Occipital lobe (tissue), 2 donors: ENCODE results near the gene ATP6V0E1. TPM values are rescaled to one million over a fixed set of nuclear protein-coding genes. Genes with fewer than 3 reads are reported as not detected.
"Not testable (repeated sequence)": the region's sequence is repeated elsewhere in the genome, so short reads cannot be mapped to it uniquely, and the experiment has no call there.

Experiments
- DNase-seq: peaks from one replicate; lab custom pipeline; 2025; lab: John Stamatoyannopoulos, UW
- total RNA-seq: library from RNA; depleted of rRNA; stranded (reverse); fragments of >200 nt; gene quantifications from one replicate; pipeline ENCODE4 v1.2.3, GENCODE V29; 2014

ATP6V0E1 gene
- total RNA-seq, 1 donor from 2014 or later: 43.5 TPM

GRCh38 chr5:173001229-173001841 lies 17.8 kb downstream of the ATP6V0E1 start:
- no peak for DNase-seq

- no peak for DNase-seq
Observed at GRCh38 chr5:173003360-173003759, 19.8 kb downstream of the ATP6V0E1 start.

DNA sequence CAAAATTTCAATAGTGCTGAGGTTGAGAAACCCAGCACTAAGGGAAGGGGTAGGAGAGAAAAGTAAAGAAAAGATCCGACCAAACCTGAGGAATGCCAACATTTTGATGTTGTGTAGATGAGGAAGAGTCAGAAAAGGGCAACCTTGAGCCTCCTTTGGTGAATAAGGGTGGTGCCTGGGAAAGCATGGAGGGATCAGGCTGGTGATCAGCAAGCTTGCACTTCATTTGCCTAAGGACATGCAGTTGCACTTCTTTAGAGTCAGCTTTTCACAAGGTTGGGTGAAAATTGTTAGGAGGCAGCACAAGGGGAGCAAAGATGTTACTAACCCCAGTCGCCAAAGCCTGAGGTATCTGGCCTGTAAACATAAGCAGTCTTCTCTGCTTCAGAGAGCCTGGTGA lies 20.4 kb downstream of the ATP6V0E1 start:
- DNase-seq: no peak

GRCh38 chr5:173004447-173004846 lies 20.9 kb downstream of the ATP6V0E1 start:
- DNase-seq: no peak

- DNase-seq: no peak
Observed at GRCh38 chr5:173010021-173010420, 26.4 kb downstream of the ATP6V0E1 start.

- DNase-seq: no peak
Observed at GRCh38 chr5:173010547-173011464, 27.2 kb downstream of the ATP6V0E1 start.

- DNase-seq: no peak
Observed at GRCh38 chr5:173011566-173011965, 28.0 kb downstream of the ATP6V0E1 start.

DNA sequence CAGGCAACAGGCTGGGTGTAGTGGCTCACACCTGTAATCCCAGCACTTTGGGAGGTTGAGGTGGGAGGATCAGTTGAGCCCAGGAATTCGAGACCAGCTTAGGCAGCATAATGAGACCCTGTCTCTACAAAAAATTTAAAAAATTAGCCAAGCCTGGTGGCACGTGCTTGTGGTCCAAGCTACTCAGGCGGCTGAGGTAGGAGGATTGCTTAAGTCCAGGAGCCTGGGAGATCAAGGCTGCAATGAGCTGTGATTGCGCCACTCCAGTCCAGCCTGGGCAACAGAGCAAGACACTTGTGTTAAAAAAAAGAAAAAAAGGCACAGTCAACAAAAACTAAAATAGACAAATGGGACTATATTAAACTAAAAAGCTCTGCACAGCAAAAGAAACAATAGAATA lies 29.3 kb downstream of the ATP6V0E1 start:
- no peak for DNase-seq

DNA sequence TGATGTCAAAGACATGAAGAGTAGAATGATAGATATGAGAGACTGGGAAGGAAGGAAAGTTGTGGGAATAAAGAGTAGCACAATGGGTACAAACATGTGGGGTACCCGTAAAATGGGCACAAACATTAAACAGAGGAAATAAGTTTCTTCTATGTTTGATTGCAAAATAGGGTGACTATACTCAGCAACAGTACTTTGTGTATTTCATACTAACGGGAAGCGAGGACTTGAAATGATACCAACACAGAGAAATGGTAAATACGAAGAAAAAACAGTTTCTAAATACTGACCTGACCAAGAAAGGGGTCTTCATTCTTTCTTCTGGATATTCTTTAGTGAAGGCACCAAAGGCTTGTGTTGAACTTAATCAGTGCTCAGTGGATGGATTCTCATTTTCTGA lies 31.1 kb downstream of the ATP6V0E1 start:
- no peak for DNase-seq

GRCh38 chr5:173015192-173015591 lies 31.6 kb downstream of the ATP6V0E1 start:
- DNase-seq: no peak

DNA sequence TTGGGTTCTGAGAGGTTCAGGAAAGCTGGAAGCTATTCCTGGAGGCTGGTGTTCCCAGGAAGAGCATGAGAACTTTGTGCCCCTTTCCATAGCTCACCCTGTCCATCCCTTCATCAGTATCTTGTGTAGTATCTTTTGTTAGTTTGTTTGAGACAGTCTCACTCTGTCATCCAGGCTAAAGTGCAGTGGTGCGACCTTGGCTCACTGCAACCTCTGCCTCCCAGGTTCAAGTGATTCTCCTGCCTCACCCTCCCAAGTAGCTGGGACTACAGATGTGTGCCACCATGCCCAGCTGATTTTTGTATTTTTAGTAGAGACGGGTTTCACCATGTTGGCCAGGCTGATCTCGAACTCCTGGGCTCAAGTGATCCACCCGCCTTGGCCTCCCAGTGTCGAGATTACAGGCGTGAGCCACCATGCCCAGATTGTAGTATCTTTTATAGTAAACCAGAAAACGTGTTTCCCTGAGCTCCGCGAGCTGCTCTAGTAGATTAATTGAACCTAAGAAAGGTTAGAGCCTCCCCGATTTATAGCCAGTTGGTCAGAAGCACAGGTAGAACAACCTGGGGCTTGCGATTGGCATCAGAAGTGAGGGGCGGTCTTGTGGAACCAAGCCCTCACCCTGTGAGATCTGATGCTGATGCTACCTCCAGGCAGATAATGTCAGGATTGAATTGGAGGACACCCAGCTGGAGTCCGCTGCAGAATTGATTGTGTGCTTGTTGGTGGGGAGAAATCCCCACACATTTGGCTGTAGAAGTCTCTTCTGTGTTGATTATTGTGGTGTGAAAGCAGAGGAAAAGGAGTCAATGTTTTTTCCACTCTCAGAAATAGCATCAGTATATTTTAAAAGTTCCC lies 32.3 kb downstream of the ATP6V0E1 start:
- DNase-seq: no peak

DNA sequence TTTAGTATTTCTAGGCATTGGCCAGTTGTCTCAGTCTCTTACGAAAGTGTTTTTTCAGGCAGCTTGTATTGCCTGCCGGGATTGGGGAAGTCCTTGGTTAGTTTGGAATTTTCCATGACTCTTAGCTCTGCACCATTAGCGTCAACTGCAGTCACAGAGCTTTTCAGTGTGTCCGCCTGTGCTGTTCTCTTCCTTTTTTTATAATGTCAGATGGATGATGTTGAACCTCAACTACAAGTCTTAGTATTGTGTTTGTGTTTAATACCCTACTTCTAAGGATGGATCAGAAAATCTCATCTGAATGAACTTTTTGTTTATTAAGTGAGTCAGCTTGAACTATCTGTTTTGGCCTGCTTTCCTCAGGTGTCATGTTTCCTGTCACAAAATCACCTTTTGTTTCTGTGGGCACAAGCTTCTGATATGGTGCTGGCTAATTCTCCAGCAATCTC lies 33.1 kb downstream of the ATP6V0E1 start:
- no peak for DNase-seq

GRCh38 chr5:173017087-173017486 lies 33.5 kb downstream of the ATP6V0E1 start:
- DNase-seq: not testable (repeated sequence)

DNA sequence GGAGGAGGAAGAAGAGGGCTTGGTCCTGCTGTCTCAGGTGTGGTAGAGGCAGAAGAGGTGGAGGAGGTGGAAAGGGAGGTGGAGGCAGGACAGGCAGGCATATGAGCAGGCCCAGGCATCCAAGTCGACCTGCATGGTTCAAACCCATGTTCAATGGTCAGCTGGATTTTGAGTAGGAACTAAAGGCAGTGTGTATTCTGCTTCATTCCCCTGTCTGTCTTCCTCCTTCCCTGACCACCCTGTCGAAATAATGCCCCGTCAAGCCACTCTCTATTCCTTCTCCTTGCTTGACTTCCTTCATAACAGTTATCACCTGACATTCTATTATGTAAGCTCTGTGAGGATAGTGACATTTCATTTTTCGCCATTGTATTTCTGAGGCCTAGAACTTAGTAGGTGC lies 34.8 kb downstream of the ATP6V0E1 start:
- DNase-seq: no peak

DNA sequence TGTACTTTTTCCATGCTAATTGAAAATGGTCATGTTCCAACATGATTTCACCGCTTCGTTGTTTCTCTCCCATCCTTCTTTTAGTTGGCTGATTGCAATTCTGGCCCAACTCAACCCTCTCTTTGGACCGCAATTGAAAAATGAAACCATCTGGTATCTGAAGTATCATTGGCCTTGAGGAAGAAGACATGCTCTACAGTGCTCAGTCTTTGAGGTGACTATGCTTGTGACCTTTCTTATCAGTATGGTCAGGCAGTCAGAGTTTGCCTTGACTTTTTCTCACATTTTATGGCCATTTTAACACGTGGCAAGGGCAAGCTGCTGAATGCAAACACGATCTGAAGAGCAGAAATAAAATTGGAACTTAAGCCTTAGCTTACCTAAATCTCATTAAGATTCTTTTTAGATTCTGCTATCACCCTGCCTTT lies 36.6 kb downstream of the ATP6V0E1 start:
- DNase-seq: no peak

- peak; percentile 50 for DNase-seq
Observed at GRCh38 chr5:173020643-173021042, 37.1 kb downstream of the ATP6V0E1 start.

GRCh38 chr5:173025651-173026050 lies 42.1 kb downstream of the ATP6V0E1 start:
- no peak for DNase-seq

DNA sequence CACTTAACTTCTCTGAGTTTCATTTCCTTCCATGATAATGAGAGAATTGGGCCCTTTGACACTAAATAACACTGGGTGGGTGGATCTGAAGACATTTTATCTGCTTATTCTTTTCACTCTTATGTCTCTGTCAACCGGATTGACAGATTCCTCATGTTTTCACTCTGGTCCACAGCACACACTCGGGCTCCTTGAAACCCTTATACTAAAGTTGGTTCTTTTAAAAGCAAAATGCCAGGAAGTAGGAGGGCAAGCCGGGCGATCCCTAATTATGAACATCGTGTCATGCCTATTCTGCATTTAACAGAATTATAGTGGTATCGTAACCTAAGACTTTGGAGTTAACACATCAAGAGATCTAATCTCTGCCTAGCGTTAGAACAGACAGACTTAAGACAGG lies 44.3 kb downstream of the ATP6V0E1 start:
- DNase-seq: no peak

DNA sequence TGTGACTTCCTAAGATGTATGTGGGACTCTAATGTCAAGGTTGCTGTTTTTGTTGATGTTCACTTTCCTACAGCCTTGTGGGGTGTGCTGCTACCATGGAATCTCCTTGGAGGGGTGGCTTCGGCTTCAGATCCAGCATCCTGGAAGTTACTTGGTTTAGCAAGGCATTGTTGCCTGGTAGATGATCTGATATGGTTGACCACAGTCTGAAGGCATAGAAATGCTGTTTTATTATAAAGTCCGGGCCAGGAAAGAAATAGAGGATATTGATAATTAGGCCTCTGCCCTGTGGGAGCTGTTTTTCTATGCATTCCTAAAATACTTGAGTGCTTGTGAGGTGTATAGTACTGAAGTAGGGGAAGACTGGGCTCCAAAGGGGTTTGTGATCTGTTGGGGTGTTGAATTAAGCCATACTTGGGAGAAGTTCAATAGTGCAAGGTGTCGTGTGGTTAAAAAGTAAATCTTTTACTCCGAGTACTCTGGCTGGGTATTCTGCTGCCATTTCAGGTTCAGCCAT lies 45.3 kb downstream of the ATP6V0E1 start:
- no peak for DNase-seq

- DNase-seq: no peak
Observed at GRCh38 chr5:173029499-173029921, 45.9 kb downstream of the ATP6V0E1 start.

DNA sequence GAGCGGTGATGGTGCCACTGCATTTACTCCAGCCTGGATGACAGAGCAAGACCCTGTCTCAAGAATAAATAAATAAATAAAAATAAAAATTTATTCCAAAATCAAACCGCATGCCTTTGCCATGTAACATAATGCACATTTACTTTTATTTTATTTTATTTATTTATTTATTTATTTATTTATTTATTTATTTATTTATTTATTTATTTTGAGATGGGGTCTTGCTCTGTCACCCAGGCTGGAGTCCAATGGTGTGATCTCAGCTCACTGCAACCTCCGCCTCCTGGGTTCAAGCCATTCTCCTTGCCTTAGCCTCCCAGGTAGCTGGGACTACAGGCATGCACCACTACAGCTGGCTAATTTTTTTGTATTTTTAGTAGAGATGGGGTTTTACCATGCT lies 48.5 kb downstream of the ATP6V0E1 start:
- DNase-seq: not testable (repeated sequence)

DNA sequence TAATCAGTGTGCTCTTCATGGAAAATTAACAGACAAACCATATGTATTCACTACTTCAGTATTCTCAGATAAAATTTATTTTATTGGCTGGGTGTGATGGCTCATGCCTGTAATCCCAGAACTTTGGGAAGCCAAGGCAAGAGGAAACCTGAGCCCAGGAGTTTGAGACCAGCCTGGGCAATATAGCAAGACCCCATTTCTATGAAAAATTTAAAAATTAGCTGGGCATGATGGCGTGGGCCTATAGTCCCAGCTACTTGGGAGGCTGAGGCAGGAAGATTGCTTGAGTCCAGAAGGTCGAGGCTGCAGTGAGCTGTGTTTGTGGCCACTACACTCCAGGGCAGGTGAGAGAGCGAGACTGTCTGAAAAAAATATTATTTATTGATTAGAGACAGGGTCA lies 49.2 kb downstream of the ATP6V0E1 start:
- DNase-seq: no peak
